Hypothalamus (tissue), 51 donors: ENCODE data around the gene BICD1.

Experiments used
- DNase-seq, 51 donors: peaks; one replicate each; lab custom pipeline; 2025; lab: John Stamatoyannopoulos, UW

BICD1 gene

GRCh38 chr12:32139064-32139421, 32.4 kb downstream of the BICD1 start:
- DNase-seq, result peak in 5 of 51 donors; percentile 3 to 29 (median 25)

- DNase-seq, result peak in 1 of 51 donors; percentile 46
These were observed 34.2 kb downstream of the BICD1 start for GRCh38 chr12:32140877-32141276.

- no peak for DNase-seq
These were observed 38.4 kb downstream of the BICD1 start for GRCh38 chr12:32145096-32145495.

- DNase-seq, result no peak
These were observed 39.6 kb downstream of the BICD1 start for GRCh38 chr12:32146074-32146873.

GRCh38 chr12:32148372-32148771, 41.7 kb downstream of the BICD1 start:
- DNase-seq, result no peak

GRCh38 chr12:32149489-32149888, 42.8 kb downstream of the BICD1 start:
- no peak for DNase-seq

- DNase-seq, result no peak
These were observed 44.4 kb downstream of the BICD1 start for GRCh38 chr12:32151086-32151485.

GRCh38 chr12:32151552-32151951, 44.9 kb downstream of the BICD1 start:
- no peak for DNase-seq

GRCh38 chr12:32155041-32155440, 48.4 kb downstream of the BICD1 start:
- no peak for DNase-seq

- DNase-seq, result no peak
These were observed 49.4 kb downstream of the BICD1 start for GRCh38 chr12:32155961-32156529.

- DNase-seq, result no peak
These were observed 51.9 kb downstream of the BICD1 start for GRCh38 chr12:32158525-32158924.

- no peak for DNase-seq
These were observed 52.7 kb downstream of the BICD1 start for GRCh38 chr12:32159381-32159780.

- DNase-seq, result peak in 13 of 51 donors; percentile 4 to 43 (median 16)
These were observed 53.3 kb downstream of the BICD1 start for GRCh38 chr12:32159925-32160324.

GRCh38 chr12:32161058-32161457, 54.4 kb downstream of the BICD1 start:
- no peak for DNase-seq

GRCh38 chr12:32163596-32163995, 56.9 kb downstream of the BICD1 start:
- no peak for DNase-seq

- no peak for DNase-seq
These were observed 59.9 kb downstream of the BICD1 start for GRCh38 chr12:32166510-32166909.

GRCh38 chr12:32170437-32170998, 63.9 kb downstream of the BICD1 start:
- no peak for DNase-seq

GRCh38 chr12:32171211-32171610, 64.6 kb downstream of the BICD1 start:
- DNase-seq, result no peak

- DNase-seq, result no peak
These were observed 70.0 kb downstream of the BICD1 start for GRCh38 chr12:32176606-32177005.

- DNase-seq, result no peak
These were observed 71.8 kb downstream of the BICD1 start for GRCh38 chr12:32178341-32179010.

GRCh38 chr12:32179011-32179395, 72.4 kb downstream of the BICD1 start:
- DNase-seq, result no peak
